Activated naive CD4-positive, alpha-beta T cell treated with anti-CD3 and anti-CD28 coated beads, Interleukin-2, amount 50 U/mL, for 16 hours (primary cell): Measurements from ENCODE around the gene YPEL1.
"Not testable (repeated sequence)": the region's sequence is repeated elsewhere in the genome, so short reads cannot be mapped to it uniquely, and the experiment has no call there.

ENCODE experiments used
- DNase-seq: peaks from one replicate; pipeline ENCODE4 v3.0.0-alpha.2; 2020

Gene YPEL1

GRCh38 chr22:21697880-21698279 is 37.7 kb downstream of the YPEL1 start:
- no peak for DNase-seq

- no peak for DNase-seq
Measured at GRCh38 chr22:21697021-21697771, 38.4 kb downstream of the YPEL1 start.

DNA sequence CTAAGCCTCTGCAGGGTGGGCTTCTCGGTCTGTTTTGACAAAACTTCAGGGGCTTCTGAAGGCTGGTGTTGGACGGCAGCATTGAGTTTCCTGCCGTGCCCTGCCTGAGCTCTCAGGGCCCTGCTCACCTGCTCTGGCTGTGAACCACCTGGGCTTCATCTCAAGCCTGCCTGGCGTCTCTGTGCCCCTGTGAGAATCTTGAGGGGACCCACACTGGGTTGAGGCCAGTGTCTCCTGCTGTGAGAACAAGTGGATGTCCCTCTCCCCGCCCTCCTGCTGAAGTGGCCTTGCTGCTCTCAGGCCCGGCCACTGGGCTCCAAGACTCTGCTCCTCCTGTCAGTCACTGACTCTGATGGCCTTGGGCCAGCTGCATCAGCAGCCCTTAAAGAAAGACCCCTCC is 39.5 kb downstream of the YPEL1 start:
- no peak for DNase-seq

- no peak for DNase-seq
Measured at GRCh38 chr22:21695430-21696085, 40.0 kb downstream of the YPEL1 start.

GRCh38 chr22:21694795-21695429 is 40.7 kb downstream of the YPEL1 start:
- no peak for DNase-seq

DNA sequence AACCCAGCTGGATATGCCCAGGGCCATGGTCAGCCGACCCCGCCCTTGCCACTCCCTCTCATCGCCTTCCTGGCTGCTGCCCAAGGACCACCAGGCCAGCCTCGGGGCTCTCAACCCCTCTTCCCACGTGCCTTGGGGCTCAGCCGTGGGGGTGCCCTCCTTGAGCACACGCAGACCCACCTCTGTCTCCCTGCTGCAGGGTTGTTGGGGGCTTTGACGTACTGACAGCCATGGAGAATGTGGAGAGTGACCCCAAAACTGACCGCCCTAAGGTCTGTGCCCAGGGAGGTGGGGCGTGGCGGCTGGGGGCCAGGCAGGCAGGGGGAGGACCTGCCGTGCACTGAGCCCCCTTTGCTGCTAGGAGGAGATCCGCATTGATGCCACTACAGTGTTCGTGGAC is 41.2 kb downstream of the YPEL1 start:
- no peak for DNase-seq

DNA sequence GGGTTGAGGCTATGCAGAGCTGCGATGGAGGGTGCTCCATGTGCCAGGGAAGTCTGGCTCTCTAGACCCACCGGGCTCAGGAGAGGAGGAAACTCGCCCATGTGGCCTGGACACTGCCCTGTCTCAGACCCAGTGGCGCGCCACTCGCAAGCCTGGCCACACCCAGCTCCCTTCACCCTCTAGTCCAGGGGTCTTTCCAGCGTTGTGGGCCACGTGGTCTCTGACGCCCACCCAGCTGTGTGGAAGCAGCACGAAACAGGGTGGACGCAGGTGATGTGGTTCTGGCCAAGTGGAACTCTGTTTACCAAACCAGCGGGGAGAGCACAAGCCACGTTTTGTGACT is 41.6 kb downstream of the YPEL1 start:
- no peak for DNase-seq

GRCh38 chr22:21693333-21693998 is 42.1 kb downstream of the YPEL1 start:
- DNase-seq: no peak

DNA sequence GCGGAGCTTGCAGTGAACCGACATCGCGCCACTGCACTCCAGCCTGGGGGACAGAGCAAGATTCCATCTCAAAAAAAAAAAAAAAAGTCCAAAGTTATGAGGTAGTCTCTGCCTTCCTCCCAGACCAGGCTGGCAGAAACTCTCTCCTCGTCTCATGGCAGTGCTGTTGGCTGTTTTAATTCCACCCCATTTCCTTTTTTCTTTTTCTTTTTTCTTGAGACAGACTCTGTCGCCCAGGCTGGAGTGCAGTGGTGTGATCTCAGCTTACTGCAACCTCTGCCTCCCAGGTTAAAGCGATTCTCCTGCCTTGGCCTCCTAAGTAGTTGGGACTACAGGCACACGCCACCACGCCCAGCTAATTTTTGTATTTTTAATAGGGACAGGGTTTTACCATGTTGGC is 42.7 kb downstream of the YPEL1 start:
- not testable (repeated sequence) for DNase-seq

DNA sequence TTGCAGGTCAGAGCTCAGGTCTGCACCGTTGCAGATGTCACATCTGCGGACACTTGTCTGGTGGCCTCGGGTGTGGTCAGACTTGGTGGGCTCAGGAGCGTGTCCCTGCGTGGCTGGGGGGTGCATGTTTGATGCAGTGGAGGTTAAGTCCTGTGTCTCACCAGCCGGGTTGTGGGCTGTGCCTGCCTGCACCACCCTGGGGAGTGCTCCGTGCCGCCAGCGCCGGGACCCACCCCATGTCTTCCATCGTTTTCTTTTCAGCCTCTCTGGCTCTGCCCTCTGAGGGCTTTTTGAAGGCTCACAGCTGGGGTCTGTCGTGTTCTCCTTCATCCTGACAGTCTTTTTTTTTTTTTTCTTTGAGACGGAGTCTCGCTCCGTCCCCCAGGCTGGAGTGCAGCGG is 43.8 kb downstream of the YPEL1 start:
- DNase-seq: no peak

GRCh38 chr22:21690401-21690801 is 45.2 kb downstream of the YPEL1 start:
- DNase-seq: no peak

- no peak for DNase-seq
Measured at GRCh38 chr22:21688706-21689381, 46.8 kb downstream of the YPEL1 start.

DNA sequence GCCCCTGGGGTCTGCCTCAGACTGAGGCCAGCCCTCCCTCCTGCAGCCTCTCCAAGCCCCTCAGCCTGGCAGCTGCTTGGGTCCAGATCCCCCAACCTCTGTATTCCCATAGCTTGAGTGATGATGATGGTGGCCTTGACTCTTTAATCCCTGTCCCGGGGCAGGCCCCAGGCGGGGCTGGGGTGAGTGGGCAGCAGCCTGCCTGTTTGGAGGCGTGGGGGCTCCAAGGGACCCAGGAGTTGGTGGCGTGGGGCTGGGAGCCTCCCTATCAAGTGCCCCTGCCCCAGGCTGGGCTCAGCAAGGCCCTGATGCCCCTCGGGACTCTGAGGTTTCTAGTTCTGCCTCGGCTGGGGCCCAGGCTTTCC is 47.3 kb downstream of the YPEL1 start:
- DNase-seq: no peak

DNA sequence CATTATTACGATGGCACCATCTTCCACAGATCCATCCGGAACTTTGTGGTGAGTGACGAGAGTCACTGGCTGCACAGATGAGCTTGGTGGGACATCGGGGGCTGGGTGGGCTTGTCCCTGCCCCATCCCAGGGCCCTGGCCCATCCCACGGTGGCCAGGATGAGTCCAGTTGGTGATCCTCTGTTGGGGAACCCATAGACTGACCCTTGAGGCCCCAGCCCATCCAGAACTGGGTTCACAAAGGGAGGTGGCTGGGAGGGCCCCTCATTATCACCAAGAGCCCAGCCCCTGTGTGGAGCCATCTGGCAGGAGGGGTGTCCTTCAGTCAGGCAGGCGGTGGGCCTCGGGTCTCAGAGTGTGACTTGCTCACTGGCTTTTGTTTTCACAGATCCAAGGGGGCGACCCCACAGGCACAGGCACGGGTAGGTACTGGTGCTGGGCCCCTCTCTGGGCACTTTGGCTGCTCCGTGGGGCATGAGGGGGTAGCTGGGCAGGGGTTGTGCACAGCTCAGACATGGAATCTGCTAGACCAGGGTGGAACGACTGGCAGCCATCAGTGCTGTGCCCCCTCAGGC is 47.8 kb downstream of the YPEL1 start:
- DNase-seq: no peak

- no peak for DNase-seq
Measured at GRCh38 chr22:21686634-21687393, 48.8 kb downstream of the YPEL1 start.

DNA sequence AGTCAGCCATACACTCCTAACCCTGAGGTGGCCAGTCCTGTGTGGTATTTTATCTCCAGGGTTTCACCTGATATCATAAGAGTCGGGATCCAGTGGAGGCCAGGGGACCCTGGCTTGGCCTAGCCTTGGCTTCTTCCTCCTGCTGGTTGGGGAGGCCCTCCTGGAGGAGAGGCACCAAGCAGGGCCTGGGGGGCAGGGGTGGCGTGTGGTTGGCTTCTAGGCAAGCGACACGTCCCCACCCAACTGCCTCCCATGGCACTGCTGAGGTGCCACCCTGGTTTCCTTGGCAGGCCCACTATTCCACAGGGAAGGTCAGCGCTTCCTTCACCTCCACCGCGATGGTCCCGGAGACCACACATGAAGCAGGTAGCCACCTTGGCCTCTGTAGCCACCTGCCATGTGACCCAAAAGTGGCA is 49.4 kb downstream of the YPEL1 start:
- no peak for DNase-seq

GRCh38 chr22:21685164-21685513 is 50.5 kb downstream of the YPEL1 start:
- DNase-seq: no peak

DNA sequence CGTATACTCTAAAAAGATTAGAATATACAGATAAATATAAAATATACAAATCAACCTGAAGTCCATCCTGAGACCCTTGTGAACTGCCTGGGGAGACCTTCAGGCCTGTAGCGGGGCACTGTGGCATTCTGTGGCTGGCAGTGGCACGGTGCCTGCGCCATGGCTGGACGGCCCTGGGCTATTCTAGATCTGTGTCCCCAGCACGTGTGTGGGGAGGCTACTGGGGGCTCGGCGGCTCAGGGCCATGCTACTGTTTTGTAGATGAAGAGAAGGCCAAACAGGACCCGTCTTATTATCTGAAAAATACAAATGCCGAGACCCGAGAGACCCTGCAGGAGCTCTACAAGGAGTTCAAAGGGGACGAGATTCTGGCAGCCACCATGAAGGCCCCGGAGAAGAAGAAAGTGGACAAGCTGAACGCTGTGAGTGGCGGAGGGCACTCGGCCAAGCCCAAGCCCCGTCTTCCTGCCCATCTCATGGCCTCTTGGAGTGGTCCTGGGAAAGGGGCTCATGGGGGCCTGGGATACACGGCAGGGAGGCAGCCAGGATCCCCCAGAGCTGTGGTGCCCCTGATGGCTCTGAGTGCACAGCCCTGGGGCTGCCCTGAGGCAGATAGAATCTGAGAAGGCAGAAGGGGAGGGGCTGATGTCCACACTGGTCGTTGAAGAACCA is 51.0 kb downstream of the YPEL1 start:
- no peak for DNase-seq

GRCh38 chr22:21683401-21683811 is 52.2 kb downstream of the YPEL1 start:
- DNase-seq: no peak

DNA sequence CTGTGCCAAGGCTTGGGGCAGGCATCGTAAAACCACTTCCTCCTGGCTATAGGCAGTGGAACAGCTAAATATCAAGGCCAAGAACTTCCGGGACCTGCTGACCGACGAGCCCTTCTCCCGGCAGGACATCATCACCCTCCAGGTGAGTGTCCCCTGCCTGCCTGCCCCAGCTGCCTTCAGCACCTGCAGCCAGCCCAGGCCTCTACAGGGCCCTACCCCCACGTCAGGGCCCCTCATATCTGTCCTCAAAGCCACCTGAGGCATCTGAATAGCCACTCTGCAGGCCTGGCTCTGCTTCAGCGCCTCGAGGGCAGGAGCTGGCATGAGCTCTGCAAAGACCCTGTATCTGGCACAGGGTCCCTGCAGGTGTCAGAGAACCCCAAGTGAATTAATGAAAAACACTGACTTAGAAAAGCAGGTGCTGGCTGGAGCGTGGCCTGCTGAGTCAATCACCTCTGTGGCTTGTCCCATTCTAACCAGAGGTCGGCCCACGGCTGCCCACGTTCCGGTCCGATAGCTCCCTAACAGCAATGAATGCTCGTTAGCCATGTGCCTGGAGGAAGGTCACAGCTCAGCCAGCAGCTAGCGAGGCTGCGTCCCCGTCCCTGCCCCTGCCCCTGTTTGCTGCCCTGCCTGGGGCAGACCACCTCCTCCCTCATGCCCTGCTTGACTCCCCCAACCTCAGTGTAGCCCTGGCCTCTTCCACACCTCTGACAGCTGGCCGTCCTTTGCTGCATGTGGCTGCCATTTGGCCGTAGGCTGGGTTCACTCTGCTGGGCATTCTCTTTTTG is 53.0 kb downstream of the YPEL1 start:
- no peak for DNase-seq
